Bone marrow (tissue), 2 donors: ENCODE data around the gene ACTN1.

Experiments used
- DNase-seq, 2 donors: peaks; one replicate each; lab custom pipeline; 2025; lab: John Stamatoyannopoulos, UW

The ACTN1 gene

DNA sequence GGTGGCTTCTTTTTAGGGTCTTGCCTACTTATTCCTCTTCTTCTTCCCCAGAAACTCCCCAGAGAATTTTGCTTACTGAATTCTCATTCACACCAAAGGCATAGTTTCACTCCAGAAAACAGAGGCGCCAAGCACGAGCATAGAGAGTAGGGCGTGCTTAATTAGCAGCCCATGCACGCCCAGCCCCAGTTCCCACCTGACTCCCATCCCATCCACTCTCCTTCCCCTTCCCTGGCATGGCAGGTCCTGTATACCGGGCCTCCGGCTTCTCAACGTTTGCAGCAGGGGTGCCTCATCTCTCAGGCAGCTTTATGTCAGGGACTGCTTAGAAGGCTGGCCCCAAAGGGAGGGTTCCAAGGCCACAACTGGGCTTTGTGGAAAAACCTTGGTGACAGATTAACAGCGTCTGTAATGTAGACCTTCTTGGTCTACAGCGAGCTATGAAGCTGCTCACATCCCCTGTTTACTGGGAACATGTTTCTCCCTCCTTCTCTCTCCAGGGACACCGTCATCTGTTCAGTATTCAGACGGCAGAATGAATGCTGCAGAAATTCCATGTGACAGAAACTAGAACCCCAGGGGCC lies 62.7 kb downstream of the ACTN1 start:
- DNase-seq, result no peak

DNA sequence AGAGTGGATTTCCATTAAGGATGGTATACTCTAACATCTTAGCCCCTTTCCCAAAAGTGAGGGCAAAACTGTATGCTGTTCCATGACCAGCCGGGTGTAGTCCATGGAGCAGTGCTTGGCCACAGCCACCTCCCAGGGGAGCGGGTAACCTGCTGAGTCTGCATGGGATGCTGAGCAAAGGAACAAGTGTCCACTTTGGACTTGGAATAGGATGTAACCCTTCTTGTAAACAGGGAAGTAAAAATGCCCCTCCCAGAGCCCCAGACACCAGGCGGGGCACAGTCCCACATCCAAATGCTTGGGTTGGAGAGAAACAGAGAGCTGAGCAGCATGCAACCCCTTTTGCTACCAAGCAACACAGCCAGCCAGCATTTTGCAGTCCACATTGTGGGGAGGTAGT lies 65.6 kb downstream of the ACTN1 start:
- no peak for DNase-seq

DNA sequence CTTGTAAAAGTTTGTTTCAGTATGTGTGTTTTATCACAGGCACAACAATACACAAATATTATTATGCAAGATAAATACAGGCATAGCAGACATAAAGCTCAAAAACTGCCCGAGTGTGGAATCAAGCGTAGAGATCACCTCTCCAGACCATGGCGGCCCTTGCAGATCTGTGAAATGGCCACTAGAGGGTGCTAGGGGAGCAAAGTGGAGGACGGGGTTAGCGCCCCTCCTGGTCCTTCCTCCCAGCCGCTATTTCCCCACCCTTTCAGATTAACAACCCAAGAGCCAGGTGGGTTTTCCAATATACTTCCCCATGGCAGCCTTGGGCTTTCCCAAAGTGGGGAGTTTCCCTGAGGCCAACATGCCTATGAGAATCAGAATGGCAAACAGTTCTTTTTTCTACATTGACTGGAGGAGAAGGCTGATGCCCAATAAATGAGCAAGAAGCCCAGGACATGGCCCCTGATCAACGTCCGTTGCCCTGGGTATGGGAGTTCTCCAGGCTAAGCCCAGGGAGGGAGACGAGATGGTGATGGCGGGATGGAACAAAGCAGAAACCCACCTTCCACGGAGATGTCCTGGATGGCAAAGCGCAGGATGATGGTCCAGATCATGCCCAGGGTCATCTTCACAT lies 67.4 kb downstream of the ACTN1 start:
- DNase-seq, result peak; percentile 40 to 69

DNA sequence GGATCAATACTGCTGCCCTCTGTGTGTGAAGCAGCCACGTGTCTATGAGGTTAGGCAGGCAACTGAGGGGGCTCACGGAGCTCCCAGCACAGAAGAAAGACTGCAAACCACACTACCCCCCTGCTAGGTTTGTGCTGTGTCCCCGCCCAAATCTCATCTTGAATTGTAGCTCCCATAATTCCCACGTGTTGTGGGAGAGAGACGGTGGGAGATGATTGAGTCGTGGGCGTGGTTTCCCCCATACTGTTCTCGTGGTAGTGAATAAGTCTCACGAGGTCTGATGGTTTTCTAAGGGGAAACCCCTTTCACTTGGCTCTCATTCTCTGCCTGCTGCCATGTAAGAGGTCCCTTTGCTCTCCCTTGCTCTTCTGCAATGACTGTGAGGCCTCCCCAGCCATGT lies 68.6 kb downstream of the ACTN1 start:
- DNase-seq, result no peak

DNA sequence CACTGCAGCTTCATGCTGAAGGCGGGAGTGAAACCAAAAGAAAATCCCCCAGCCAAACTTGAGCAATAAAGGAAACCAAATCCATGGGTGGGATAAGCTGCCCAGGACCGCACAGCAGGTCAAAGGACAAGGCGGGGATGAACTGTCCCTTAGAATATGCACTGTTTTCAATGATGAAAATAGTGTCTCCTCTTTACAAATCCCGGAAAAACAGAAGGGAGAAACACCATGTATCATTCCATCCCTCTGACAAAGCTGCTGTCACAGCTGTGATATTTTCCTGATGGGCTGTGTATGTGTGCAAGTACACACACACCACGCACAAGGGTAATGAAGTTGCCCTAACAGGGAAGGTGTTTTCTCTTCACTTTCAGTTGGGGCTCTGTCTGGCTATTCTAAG lies 70.3 kb downstream of the ACTN1 start:
- no peak for DNase-seq

DNA sequence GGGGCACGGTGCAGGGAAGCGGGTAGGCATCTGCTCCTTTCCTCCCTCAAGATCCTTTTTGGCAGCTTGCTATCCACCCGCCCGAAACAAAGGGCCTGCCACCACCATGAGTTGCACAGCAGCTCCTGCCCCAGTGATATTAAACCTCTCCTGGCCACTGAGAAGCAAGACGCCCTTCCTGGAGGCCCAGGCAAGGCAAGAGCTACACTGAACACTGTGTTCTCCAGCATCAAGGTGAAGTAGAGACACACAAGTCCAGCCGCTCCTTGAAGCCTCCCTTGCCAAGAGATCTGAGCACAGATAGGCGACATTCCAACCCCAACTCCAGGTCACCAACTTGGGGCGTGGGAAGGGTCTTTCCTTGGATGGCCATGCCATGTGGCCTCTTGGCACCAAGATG lies 70.9 kb downstream of the ACTN1 start:
- DNase-seq, result no peak

DNA sequence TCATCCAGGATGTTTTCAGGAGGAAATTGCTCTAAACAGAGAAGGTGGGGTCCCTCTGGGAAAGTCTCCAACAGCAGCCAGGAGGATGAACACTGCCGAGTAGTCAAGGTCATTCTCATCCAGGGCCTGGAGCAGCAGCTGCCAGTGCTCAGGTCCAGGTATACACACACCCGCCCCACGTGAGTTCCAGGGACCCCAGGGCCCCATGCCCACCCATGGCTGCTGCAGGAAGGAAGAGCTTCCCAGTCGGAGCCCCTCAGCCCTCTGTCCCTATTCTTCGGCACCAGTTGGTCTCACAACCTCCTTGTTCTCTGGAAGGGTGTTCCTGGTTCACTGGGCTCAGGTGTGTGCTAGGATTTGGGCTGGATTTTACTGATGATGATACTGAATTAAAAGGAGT lies 72.7 kb downstream of the ACTN1 start:
- DNase-seq, result no peak

DNA sequence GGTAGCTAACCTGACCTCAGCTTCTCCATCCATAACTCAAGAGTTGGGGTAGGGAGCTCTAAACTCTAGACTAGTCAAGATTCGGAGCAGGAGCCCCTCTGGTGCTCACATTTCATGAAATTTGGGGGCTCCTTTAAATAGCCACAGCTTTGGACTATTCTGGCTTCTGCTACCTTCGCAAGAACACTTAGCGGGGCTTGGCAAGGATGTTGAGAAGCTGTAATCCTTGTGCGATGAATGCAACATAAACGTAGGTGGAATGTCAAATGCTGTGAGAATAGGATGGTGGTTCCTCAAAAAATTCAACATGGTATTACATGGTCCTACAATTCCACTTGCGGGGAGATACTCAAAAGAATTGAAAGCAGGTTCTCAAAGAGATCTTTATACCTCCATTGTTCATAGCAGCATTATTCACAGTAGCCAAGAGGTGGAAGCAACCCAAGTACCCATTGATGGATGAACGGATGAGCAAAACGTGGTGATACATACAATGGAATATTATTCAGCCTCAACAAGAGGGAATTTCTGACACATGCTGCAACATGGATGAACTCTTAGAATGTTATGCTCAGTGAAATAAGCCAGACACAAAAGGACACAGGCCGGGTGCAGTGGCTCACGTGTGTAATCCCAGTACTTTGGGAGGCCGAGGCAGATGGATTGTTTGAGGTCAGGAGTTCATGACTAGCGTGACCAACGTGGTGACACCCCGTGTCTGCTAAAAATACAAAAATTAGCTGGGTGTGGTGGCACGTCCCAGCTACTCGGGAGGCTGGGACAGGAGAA lies 73.8 kb downstream of the ACTN1 start:
- DNase-seq, result no peak

DNA sequence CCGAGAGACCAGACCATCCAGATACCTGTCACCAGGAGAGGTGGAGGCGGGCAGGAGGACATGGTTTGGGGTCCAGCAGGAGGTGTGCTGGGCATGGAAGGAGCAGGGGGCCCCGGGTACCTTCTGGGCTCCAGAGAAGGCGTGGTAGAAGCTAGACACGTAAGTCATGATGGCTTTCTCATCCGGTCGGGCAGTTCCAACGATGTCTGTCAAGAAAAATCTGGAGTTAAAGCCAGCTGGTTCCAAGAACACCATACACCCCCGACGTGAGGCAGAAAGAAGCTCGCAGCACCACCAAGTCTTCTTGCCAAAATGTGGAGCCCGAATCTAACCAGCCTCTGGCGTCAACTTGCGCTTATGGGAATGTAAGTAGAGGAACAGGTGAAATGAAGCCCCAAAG lies 76.7 kb downstream of the ACTN1 start:
- DNase-seq, result no peak

DNA sequence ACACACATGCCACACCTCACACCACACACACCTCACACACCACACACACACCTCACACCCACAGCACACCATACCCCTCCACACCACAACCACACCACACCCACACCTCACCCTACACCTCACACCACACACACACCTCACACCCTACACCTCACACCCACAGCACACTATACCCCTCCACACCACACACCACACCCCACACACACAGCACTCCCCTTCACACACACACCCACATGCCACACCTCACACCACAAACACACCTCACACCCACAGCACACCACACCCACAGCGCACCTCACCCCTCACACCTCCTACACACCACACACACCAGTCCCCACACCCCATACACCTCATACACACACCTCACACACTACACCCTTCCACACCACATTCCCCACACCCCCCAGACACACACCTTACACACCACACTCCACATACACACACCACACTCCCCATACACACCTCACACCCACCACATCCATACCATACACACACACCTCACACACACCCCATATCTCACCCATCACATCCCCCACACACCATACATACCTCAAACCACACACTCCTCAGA lies 80.0 kb downstream of the ACTN1 start:
- no peak for DNase-seq

DNA sequence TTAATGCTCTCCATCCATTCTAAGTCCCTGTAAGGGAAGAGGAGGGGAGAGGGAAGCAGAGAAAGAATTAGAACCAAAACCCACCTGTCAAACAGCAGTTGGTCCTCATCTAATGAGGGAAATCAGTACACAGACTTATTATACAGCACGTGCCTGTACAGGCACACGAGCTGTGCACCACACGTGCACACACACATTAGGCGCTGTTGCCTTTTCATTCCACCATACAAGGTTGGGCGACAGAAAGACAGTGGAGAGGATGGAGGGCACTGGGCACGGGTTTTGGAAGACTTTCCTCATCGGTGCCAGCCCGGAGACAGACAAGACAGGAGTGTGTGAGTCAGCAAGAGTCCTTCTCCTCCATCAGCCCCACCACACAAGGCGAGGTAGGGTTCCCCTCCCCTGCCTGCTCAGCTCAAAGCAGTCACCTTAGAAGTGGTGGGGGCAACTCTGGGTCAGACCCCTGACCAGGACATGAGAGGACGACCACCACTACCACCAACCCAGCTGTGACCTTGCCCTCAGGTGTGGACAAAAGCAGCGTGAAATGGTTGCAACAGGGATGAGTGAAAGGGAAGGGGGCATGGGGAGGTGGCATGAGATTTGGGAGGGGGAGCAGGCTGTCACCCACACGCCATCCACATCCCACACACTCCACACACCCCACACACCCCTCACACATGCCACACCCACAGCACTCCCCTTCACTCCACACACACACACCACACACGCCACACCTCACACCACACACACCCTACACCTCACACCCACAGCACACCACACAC lies 80.7 kb downstream of the ACTN1 start:
- DNase-seq, result no peak

DNA sequence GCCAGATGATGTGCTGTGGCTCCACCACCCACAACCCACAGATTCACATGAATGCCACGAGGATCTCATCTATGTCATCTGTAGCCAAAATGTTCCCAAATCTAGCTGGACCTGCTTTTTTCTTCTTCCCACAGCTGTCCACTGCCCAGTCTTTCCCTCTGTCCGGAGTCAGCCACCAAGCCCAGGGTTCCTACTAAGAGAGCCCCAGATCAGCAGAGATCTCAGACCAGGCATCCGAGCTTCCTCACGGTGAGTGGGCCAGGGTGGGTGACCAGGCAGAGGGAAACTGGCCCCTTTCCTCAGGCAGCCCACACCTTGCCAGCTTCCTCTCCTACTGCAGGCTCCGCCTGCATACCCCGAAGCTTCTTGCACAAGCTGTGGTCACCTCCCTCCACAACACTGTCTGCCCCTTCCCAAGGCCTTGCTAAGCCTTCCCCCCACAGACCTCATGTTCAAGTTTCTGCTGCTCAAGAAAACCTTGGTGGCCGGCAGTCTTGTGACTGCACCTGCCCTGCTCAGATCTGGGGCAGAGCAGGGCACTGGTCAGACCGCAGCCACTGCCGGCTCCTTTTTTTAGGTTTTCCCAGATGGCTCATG lies 81.4 kb downstream of the ACTN1 start:
- DNase-seq, result no peak

DNA sequence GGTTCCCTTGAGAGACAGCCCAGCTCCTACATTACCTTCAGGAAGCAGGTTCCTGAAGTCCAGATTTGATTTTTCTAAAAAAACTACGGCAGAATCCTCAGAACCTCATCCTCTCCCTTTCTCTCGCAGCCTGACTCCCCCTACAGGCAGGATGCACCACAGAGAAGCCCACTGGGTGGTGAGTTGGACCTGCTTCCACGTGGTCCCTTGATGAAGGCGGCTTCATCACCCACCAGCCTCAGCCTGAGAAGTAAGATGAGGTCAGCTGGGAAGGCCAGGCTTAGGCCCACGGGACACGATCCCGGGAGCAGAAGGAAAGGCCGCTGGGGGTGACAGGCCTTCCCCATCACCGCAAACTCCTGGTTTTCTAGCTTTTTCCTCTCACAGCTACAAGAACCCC lies 83.0 kb downstream of the ACTN1 start:
- no peak for DNase-seq

DNA sequence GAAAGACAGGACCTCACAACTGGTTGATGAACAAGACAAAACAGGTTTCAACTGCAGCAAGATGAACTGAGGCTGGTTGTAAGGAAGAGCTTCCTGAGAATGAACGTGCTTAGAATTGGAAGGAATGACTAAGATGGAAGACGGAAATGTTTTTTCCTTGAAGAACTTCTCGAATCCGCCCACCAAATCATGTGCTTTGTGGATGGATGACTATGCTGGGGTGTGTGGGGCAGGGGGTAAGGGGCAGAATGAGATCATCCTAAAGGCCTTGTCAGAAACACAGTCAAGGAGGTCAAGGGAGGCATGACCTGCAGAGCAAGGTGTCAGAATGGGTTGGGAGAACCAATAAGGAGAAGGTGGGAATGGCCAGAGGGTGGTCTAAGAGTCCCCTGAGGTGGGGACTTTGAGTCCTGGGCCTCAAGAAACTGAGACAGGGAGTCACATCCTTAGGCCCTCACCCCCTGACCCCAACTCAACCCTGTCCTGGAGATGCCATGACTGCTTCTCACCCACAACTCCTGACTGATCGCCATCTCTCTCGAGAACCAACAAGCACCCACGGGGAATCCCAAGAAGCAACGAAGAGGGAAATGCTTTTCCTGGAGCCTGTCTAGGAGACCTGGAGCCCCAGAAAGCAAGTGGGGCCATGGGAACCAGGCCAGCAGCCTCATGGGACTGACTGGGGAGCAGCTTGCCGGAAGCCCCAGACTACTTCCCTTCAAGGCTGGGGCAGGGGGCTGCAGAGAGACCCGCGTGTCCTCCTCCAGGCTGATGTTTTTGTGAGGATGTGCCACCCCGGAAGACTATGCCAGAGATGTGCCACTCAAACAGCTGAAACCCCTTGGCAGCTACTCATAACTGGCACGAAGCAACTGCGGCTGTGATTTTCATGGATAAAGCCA lies 84.0 kb downstream of the ACTN1 start:
- no peak for DNase-seq

DNA sequence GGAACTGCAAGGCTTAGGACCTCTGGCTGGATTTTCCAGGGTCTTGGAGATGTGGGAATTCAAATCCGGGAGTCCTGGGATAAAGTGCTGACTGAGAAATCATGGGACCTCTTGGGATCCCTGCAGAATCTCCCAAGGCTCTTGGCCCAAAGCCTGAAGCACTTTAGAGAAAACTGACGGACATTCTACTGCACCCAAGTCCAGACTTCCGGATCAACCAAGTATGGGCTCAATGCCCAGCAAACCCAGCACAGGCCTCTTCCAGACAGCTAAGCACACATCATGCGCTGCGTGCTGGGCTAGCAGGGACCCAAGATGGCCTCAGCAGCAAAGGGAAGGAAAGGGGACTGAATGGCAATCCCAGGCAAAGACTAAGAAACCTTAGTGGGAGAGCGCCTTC lies 85.0 kb downstream of the ACTN1 start:
- DNase-seq, result no peak

DNA sequence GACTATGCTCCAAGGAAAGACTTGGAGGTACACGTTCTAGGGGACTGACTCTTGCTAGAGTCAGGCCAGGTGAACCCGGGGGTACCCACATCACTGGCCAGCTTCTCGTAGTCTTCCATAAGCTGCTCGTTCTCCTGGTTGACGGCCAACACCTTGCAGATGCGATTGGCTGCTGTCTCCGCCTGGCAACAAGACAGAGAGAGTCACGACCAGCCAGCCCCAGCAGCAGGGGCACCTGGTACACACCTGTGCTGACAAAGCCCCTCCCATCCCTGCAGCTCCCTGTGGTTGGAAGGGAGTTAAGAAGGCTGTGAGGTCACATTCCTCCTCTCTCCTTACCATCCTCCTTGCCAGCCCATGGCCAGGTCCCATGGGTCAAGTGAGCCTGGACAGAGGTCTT lies 85.5 kb downstream of the ACTN1 start:
- DNase-seq, result no peak

DNA sequence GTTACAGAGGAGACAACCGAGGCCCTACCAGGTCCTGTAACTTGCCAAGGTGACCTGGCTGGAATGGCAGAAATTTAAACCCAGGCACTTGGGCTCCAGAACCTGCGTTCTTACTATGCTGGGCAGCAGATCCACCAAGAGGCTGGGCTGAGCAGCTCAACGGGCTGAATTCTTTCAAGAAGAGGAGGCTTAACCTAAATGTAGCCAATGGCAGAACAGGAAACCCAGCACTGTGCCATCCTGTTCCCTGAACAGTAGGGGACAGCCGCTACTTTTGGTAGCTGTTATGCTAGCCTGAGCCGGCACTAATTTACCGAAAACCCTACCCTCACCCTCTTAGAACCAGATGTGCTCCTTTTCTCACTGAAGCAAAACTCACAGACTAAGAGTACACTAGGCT lies 86.1 kb downstream of the ACTN1 start:
- no peak for DNase-seq

DNA sequence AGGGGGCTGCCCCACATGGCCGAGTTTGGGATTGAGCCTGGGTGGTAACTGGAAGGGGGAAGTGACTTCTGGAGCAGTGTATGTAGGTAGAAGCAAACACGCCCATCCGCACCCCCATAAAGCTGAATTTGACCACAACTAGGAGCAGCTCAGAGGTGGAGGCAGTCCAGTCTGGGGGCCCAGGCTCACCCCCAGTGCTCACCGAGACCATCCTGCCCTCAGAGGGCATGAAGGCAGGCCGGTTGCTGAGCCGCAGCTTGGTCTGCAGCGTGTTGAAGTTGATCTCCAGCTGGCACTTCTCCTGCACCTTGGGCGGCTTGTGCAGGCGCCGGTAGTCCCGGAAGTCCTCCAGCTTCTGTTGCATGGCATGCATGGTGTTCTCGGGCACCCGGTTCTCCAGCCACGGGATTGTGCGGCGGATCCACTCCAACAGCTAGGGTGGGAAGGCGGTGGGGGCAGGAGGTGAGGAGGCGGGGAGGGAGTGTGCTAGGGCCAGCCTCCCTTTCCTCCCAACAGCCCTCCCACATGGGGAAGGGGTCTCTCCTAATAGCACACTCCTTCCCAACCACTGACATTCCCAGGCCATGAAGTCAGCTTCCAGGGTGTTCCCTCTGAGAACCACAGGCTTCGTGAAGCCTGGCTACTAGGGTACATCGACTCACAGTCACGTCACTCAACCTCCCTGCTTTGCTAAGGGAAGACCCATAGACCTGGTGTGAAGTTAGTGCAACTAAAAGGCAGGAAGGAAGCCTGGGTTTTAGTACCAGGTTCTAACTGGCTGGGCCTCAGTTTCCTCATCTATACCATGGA lies 87.0 kb downstream of the ACTN1 start:
- no peak for DNase-seq

DNA sequence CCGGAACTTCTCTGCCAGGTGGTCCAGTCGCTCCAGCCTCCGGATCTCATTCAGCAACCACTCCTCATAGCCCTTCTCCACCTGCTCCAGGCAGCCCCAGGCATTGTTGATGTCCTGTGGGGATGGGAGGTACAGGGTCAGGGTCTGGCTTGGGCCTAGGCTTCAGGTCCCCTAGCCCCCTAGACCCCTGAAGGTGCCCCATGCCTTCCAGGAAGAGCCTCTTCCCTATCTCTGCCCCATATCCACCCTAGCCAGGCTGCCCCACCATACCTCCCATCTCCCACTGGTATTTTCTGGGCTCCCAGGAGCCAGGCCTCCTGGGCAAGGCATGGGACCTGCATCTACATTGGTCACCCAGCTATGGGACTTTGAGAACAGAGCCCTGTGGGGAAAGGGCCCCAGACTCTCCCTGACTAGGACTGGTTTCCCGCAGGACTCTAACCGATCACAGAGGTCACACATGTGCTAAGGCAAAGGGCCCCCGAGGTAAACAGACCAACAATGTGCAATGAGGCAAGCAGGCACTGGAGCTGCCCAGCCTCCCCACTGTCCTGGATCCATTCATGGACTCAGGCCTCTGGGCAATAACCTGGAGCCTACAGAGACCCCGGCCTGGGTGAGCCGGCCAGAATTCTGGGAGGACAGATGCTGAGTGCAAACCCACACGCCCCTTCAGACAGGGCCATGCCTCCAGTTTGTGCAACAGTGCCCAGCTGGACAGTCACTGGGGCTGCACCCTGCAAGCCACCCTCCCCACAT lies 88.8 kb downstream of the ACTN1 start:
- DNase-seq, result no peak
